HepG2 (cell line): ENCODE measurements around the gene HRH2.

Experiments used
- CREB1 ChIP-seq, 2 experiments: fragments of 450-650 bp in 1 of 2; IDR thresholded peaks; 2 replicates each; pipeline ENCODE4 v1.6.1; 2016 to 2017; ENCODE audit warnings: control low read depth in 1 of 2, mild to moderate bottlenecking in 1 of 2, missing compliant biosample characterization in 1 of 2, missing genetic modification characterization in 1 of 2
- CTCF ChIP-seq: sonication (generic); formaldehyde crosslinking; IDR thresholded peaks from 2 replicates; pipeline ENCODE4 v1.5.0; 2020; ENCODE audit warnings: mild to moderate bottlenecking, missing genetic modification reagents, moderate library complexity
- EEA1 ChIP-seq: sonication (generic); formaldehyde crosslinking; IDR thresholded peaks from 2 replicates; pipeline ENCODE4 v1.5.1; 2020; ENCODE audit warnings: mild to moderate bottlenecking, missing genetic modification reagents, borderline replicate concordance
- EP300 ChIP-seq, 3 experiments: sonication (generic) in 1 of 3; formaldehyde crosslinking in 1 of 3; IDR thresholded peaks; 2 replicates each; pipeline versions ENCODE4 v1.5.1 to v1.6.1; 2011 to 2020; ENCODE audit warnings: low read depth in 2 of 3, low read length in 2 of 3, borderline replicate concordance in 1 of 3, improper control_type of control experiment in 1 of 3, mild to moderate bottlenecking in 1 of 3, missing genetic modification reagents in 1 of 3, moderate library complexity in 1 of 3
- PRDM15 ChIP-seq: sonication (generic); formaldehyde crosslinking; IDR thresholded peaks from 2 replicates; pipeline ENCODE4 v1.4.0; 2020; ENCODE audit warnings: missing genetic modification reagents
- TBP ChIP-seq: sonication (generic); formaldehyde crosslinking; IDR thresholded peaks from 2 replicates; pipeline ENCODE4 v1.5.0; 2020; ENCODE audit warnings: missing genetic modification reagents
- ZBTB10 ChIP-seq: sonication (generic); formaldehyde crosslinking; IDR thresholded peaks from 2 replicates; pipeline ENCODE4 v1.4.0; 2020; ENCODE audit warnings: missing genetic modification reagents, borderline replicate concordance
- ZNF367 ChIP-seq: sonication (generic); formaldehyde crosslinking; IDR thresholded peaks from 2 replicates; pipeline ENCODE4 v1.4.0; 2020; ENCODE audit warnings: missing genetic modification reagents, borderline replicate concordance
- ZNF737 ChIP-seq: sonication (generic); formaldehyde crosslinking; IDR thresholded peaks from 2 replicates; pipeline ENCODE4 v1.5.0; 2020; ENCODE audit warnings: missing genetic modification reagents, mild to moderate bottlenecking, borderline replicate concordance

- TF ChIP-seq ZBTB10 (CRISPR knock-in tag) (no peak), TBP (CRISPR knock-in tag) (no peak), EP300 (IDR thresholded peaks at IDR 0.05; ENCODE audit: low read depth in 2 of 2, low read length in 2 of 2) (no peak), EP300 (CRISPR knock-in tag; IDR thresholded peaks at IDR 0.05; ENCODE audit: borderline replicate concordance) (no peak), EEA1 (CRISPR knock-in tag) (no peak), CREB1 (IDR thresholded peaks at IDR 0.05) (no peak), CREB1 (CRISPR knock-in tag; IDR thresholded peaks at IDR 0.05) (no peak), ZNF737 (CRISPR knock-in tag) (no peak), ZNF367 (CRISPR knock-in tag) (no peak), CTCF (CRISPR knock-in tag) (no peak), PRDM15 (CRISPR knock-in tag) (no peak)
Measured at GRCh38 chr5:175653763-175654162, 4.1 kb upstream of the HRH2 start.
